ENCODE measurements around the gene MFN1.

Gene MFN1

GRCh38 chr3:179321668-179322285, 25.7 kb upstream of the MFN1 start:
- Mint-ChIP-seq H3K9me3 (no peaks in the 10 kb centered on the region), H3K4me1 (peaks cover 31% of the 10 kb centered on the region), H3K27ac (no peak overlapping the region), H3K4me3 (peak overlapping the region; percentile 67), H3K36me3 (ENCODE audit: low read depth) (peaks cover 15% of the 10 kb centered on the region), H3K27me3 (ENCODE audit: low read depth, poor library complexity) (peaks cover 18% of the 10 kb centered on the region)
- no peak for DNase-seq
- peak; percentile 32 for TF ChIP-seq CTCF (IDR thresholded peaks at IDR 0.05)

- Mint-ChIP-seq H3K27me3 (ENCODE audit: low read depth, poor library complexity) (peaks cover 10% of the 10 kb centered on the region), H3K9me3 (no peaks in the 10 kb centered on the region), H3K4me3 (peak within 1 kb of the TSS; percentile 92), H3K36me3 (ENCODE audit: low read depth) (peaks cover 19% of the 10 kb centered on the region), H3K4me1 (peaks cover 31% of the 10 kb centered on the region), H3K27ac (peak within 1 kb of the TSS; percentile 74)
- peak; percentile 92 for DNase-seq
- TF ChIP-seq CTCF (IDR thresholded peaks at IDR 0.05), result peak; percentile 64
These were observed 25.0 kb upstream of the MFN1 start, which contains the start of gene ZNF639 for GRCh38 chr3:179322286-179323196. ZNF639 (plus strand) TSS chr3:179323031; CDS start chr3:179328294, 5,263 bp downstream.

GRCh38 chr3:179323197-179324110, 24.1 kb upstream of the MFN1 start:
- Mint-ChIP-seq H3K27ac (peak overlapping the region; percentile 74), H3K27me3 (ENCODE audit: low read depth, poor library complexity) (peaks cover 6% of the 10 kb centered on the region), H3K36me3 (ENCODE audit: low read depth) (peaks cover 27% of the 10 kb centered on the region), H3K4me3 (peak overlapping the region; percentile 92), H3K9me3 (no peaks in the 10 kb centered on the region), H3K4me1 (peaks cover 31% of the 10 kb centered on the region)
- peak; percentile 73 for DNase-seq
- TF ChIP-seq CTCF (IDR thresholded peaks at IDR 0.05), result no peak

GRCh38 chr3:179324270-179324754, 23.2 kb upstream of the MFN1 start:
- Mint-ChIP-seq H3K9me3 (no peaks in the 10 kb centered on the region), H3K36me3 (ENCODE audit: low read depth) (peaks cover 34% of the 10 kb centered on the region), H3K4me3 (peak overlapping the region; percentile 92), H3K27ac (peak overlapping the region; percentile 22), H3K4me1 (peaks cover 31% of the 10 kb centered on the region), H3K27me3 (ENCODE audit: low read depth, poor library complexity) (peaks cover 2% of the 10 kb centered on the region)
- no peak for DNase-seq
- no peak for TF ChIP-seq CTCF (IDR thresholded peaks at IDR 0.05)

GRCh38 chr3:179330438-179330837, 17.1 kb upstream of the MFN1 start:
- H3K4me3 Mint-ChIP-seq, result no peak overlapping the region
- H3K36me3 Mint-ChIP-seq (ENCODE audit: low read depth), result peaks cover 84% of the 10 kb centered on the region
- no peak for DNase-seq
- no peaks in the 10 kb centered on the region for H3K27me3 Mint-ChIP-seq (ENCODE audit: low read depth, poor library complexity)
- TF ChIP-seq CTCF (IDR thresholded peaks at IDR 0.05), result no peak
- peaks cover under 1% of the 10 kb centered on the region for H3K4me1 Mint-ChIP-seq
- H3K27ac Mint-ChIP-seq, result no peak overlapping the region
- no peaks in the 10 kb centered on the region for H3K9me3 Mint-ChIP-seq

Data from nephron progenitor cell (in vitro differentiated cells).